Endothelial cell (in vitro differentiated cells): ENCODE results near the gene FAM107B. TPM values are rescaled to one million over a fixed set of nuclear protein-coding genes. Genes with fewer than 3 reads are reported as not detected.
A peak's percentile ranks its signal among the peaks of the same experiment; 100 is the strongest.
"Not testable (repeated sequence)": the region's sequence is repeated elsewhere in the genome, so short reads cannot be mapped to it uniquely, and the experiment has no call there.

Experiments
- DNase-seq: peaks from one replicate; pipeline ENCODE4 v3.0.0; 2021; ENCODE audit warnings: low spot score
- H3K27ac Mint-ChIP-seq: one replicate; pipeline ENCODE4 v1.8.0; 2021; ENCODE audit warnings: mixed read lengths, inconsistent platforms; ENCODE audit not compliant: unreplicated experiment
- H3K27me3 Mint-ChIP-seq: one replicate; pipeline ENCODE4 v1.8.0; 2021; ENCODE audit warnings: mild to moderate bottlenecking, moderate library complexity, mixed read lengths, inconsistent platforms; ENCODE audit not compliant: unreplicated experiment
- H3K36me3 Mint-ChIP-seq: one replicate; pipeline ENCODE4 v1.8.0; 2021; ENCODE audit warnings: mild to moderate bottlenecking, low read depth, mixed read lengths, inconsistent platforms; ENCODE audit not compliant: unreplicated experiment
- H3K4me1 Mint-ChIP-seq: one replicate; pipeline ENCODE4 v1.8.0; 2021; ENCODE audit warnings: mild to moderate bottlenecking, mixed read lengths, inconsistent platforms; ENCODE audit not compliant: unreplicated experiment
- H3K4me3 Mint-ChIP-seq: one replicate; pipeline ENCODE4 v1.8.0; 2021; ENCODE audit warnings: mild to moderate bottlenecking, mixed read lengths, inconsistent platforms; ENCODE audit not compliant: unreplicated experiment
- H3K9me3 Mint-ChIP-seq: one replicate; pipeline ENCODE4 v1.8.0; 2021; ENCODE audit warnings: mixed read lengths, inconsistent platforms; ENCODE audit not compliant: unreplicated experiment
- total RNA-seq: library from RNA; stranded (reverse); fragmentation: NEBNext Ultra II Directional; extraction: Animal tissue kit (Norgen Biotek cat#: 25700); gene quantifications from one replicate; pipeline ENCODE4 v1.2.1, GENCODE V29; 2021; ENCODE audit not compliant: unreplicated experiment
- TF ChIP-seq, protein P1 (sequence below): fragments of 200-600 bp; sonication (generic); IDR thresholded peaks from one replicate; pipeline ENCODE4 v1.5.0; 2021; ENCODE audit warnings: antibody characterized with exemption; ENCODE audit not compliant: unreplicated experiment

The FAM107B gene
- total RNA-seq, 1 donor from 2014 or later: 462 TPM

DNA sequence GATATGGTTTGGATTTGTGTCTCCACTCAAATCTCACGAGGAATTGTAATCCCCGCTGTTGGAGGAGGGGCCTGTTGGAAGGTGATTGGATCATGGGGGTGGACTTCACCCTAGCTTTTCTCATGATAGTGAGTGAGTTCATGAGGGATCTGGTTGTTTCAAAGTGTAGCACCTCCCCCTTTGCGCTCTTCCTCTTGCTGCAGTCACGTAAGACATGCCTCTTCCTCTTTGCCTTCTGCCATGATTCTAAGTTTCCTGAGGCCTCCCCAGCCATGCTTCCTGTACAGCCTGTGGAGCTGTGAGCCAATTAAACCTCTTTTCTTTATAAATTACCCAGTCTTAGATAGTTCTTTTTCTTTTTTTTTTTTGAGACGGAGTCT lies 46.1 kb upstream of the FAM107B start:
- Mint-ChIP-seq H3K27ac (peak overlapping the region; percentile 91), H3K36me3 (no peaks in the 10 kb centered on the region), H3K9me3 (no peaks in the 10 kb centered on the region), H3K4me1 (peaks cover 25% of the 10 kb centered on the region), H3K4me3 (no peak overlapping the region), H3K27me3 (peaks cover 11% of the 10 kb centered on the region)
- DNase-seq: no peak
- TF ChIP-seq, protein P1, sequence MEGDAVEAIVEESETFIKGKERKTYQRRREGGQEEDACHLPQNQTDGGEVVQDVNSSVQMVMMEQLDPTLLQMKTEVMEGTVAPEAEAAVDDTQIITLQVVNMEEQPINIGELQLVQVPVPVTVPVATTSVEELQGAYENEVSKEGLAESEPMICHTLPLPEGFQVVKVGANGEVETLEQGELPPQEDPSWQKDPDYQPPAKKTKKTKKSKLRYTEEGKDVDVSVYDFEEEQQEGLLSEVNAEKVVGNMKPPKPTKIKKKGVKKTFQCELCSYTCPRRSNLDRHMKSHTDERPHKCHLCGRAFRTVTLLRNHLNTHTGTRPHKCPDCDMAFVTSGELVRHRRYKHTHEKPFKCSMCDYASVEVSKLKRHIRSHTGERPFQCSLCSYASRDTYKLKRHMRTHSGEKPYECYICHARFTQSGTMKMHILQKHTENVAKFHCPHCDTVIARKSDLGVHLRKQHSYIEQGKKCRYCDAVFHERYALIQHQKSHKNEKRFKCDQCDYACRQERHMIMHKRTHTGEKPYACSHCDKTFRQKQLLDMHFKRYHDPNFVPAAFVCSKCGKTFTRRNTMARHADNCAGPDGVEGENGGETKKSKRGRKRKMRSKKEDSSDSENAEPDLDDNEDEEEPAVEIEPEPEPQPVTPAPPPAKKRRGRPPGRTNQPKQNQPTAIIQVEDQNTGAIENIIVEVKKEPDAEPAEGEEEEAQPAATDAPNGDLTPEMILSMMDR: no peak

DNA sequence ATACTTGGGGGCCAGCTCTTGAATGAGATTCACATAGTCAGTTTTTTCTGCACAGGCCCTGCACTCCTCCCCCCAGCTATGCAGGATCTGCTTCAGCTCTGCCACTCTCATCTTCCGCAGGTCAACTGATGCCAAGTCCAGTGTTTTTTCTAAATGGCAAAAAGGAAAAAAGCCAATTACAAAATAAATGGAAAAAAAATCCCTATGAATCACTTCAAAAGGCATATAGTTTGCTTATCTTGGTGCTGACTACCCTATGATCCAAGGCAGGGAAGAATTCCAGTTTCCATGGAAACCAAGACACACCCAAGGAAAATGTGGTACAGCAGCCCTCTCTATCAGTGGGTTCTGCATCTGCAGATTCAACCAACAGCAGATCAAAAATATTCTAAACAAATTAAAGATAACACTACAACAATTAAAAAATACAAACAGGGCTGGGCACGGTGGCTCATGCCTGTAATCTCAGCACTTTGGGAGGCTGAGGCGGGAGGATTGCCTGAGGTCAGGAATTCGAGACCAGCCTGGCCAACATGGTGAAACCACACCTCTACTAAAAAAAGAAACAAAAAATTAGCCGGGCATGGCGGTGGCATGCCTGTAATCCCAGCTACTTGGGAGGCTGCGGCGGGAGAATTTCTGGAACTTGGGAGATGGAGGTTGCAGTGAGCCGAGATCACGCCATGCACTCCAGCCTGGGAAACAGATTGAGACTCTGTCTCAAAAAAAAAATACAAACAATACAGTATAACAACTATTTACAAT lies 45.5 kb upstream of the FAM107B start:
- Mint-ChIP-seq H3K27me3 (peaks cover 10% of the 10 kb centered on the region), H3K36me3 (no peaks in the 10 kb centered on the region), H3K9me3 (no peaks in the 10 kb centered on the region), H3K4me3 (no peak overlapping the region), H3K4me1 (peaks cover 22% of the 10 kb centered on the region), H3K27ac (peak overlapping the region; percentile 91)
- TF ChIP-seq, protein P1: no peak
- DNase-seq: no peak

DNA sequence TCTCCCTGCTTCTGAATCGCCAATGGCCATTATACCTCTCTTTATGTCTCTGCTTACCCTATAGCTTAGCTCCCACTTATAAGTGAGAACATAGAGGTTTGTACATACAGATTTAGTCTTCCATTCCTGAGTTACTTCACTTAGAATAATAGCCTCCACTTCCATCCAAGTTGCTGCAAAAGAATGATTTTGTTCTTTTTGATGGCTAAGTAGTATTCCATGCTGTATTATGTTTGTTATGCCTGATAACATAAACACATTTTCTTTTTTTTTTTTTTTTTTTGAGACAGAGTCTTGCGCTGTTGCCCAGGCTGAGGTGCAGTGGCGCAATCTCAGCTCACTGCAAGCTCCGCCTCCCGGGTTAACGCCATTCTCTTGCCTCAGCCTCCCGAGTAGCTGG lies 42.0 kb upstream of the FAM107B start:
- not testable (repeated sequence) for H3K27me3 Mint-ChIP-seq, DNase-seq, H3K4me3 Mint-ChIP-seq, H3K27ac Mint-ChIP-seq, H3K9me3 Mint-ChIP-seq, H3K36me3 Mint-ChIP-seq
- peaks cover 12% of the 10 kb centered on the region for H3K4me1 Mint-ChIP-seq

DNA sequence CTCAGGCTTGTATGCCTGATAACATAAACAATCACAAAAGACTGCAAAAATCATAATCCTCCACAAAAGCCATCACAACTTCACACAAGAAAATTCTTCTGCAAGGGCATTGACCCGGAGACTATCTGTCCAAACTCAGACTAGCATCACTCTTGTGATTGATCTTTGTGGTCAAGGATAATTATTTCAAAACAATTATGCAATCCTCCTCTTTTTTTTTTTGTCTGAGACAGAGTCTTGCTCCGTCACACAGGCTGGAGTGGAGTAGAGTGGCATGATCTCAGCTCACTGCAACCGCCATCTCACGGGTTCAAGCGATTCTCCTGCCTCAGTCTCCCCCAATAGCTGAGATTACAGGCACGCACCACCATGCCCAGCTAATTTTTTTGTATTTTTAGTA lies 41.0 kb upstream of the FAM107B start:
- TF ChIP-seq, protein P1: no peak
- H3K27ac Mint-ChIP-seq: no peak overlapping the region
- peaks cover 6% of the 10 kb centered on the region for H3K27me3 Mint-ChIP-seq
- peaks cover 15% of the 10 kb centered on the region for H3K4me1 Mint-ChIP-seq
- no peaks in the 10 kb centered on the region for H3K36me3 Mint-ChIP-seq
- no peaks in the 10 kb centered on the region for H3K9me3 Mint-ChIP-seq
- no peak for DNase-seq
- no peak overlapping the region for H3K4me3 Mint-ChIP-seq

DNA sequence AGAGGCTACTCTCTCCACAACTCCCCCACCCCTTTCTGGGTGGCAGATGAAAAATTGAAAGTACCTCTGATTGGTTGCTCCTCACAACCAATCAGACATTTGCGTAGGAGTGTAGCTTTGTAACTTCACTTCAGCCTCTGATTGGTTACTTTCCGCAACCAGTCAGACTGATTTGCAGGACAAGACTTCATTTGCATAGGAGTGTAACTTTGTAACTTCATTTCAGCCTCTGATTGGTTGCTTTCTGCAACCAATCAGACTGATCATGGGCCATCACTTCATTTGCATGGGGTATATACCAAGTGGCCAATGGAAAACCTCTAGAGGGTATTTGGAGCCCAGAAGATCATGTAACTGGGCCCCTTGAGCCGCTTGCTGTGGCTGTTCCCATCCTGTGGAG lies 37.6 kb upstream of the FAM107B start:
- H3K4me1 Mint-ChIP-seq: peaks cover 13% of the 10 kb centered on the region
- no peak overlapping the region for H3K4me3 Mint-ChIP-seq
- TF ChIP-seq, protein P1: no peak
- H3K27me3 Mint-ChIP-seq: peaks cover 3% of the 10 kb centered on the region
- DNase-seq: no peak
- no peaks in the 10 kb centered on the region for H3K9me3 Mint-ChIP-seq
- H3K27ac Mint-ChIP-seq: no peak overlapping the region
- H3K36me3 Mint-ChIP-seq: no peaks in the 10 kb centered on the region
